Heart right ventricle (tissue), 16 donors: ENCODE results near the gene NANP. TPM values are rescaled to one million over a fixed set of nuclear protein-coding genes. Genes with fewer than 3 reads are reported as not detected.

ENCODE experiments used
- ATAC-seq, 8 donors: fragments of 200-7000 bp; cut with Tn5 transposase; one replicate each; pipeline ENCODE4 v1.9.1; 2020; ENCODE audit warnings: mild to moderate bottlenecking in 8 of 8, moderate library complexity in 8 of 8, moderate number of reproducible peaks in 1 of 8
- DNase-seq, 2 donors: peaks; one replicate each; pipeline ENCODE4 v3.0.0-alpha.2; 2020
- H3K27ac ChIP-seq, 10 donors: fragments of 200-600 bp; sonication (generic) in 2 of 10; one replicate each; pipeline versions ENCODE4 v1.5.0 to v1.8.0; 2020 to 2022; ENCODE audit warnings: mild to moderate bottlenecking in 3 of 10
- H3K27me3 ChIP-seq, 7 donors: fragments of 200-600 bp; one replicate each; pipeline ENCODE4 v1.8.0; 2021 to 2022; ENCODE audit warnings: mild to moderate bottlenecking in 2 of 7
- H3K36me3 ChIP-seq, 9 donors: fragments of 200-600 bp; sonication (generic) in 1 of 9; one replicate each; pipeline versions ENCODE4 v1.5.0 to v1.8.0; 2020 to 2022; ENCODE audit warnings: mild to moderate bottlenecking in 2 of 9
- H3K4me1 ChIP-seq, 9 donors: fragments of 200-600 bp; sonication (generic) in 1 of 9; one replicate each; pipeline versions ENCODE4 v1.5.0 to v1.8.0; 2020 to 2022; ENCODE audit warnings: mild to moderate bottlenecking in 4 of 9
- H3K4me3 ChIP-seq, 10 donors: fragments of 200-600 bp; sonication (generic) in 2 of 10; one replicate each; pipeline versions ENCODE4 v1.5.0 to v1.8.0; 2020 to 2022; ENCODE audit warnings: mild to moderate bottlenecking in 7 of 10, moderate library complexity in 2 of 10
- H3K9me3 ChIP-seq, 11 donors: fragments of 200-600 bp in 10 of 11; sonication (generic) in 2 of 11; one replicate each; pipeline versions ENCODE4 v1.5.0 to v1.8.0; 2013 to 2022; ENCODE audit warnings: mild to moderate bottlenecking in 2 of 11, control low read depth in 1 of 11, moderate library complexity in 1 of 11
- WGBS, 2 donors: extraction: QIAGEN DNeasy Blood & Tissue Kit; methylation state at CpG; one replicate each; pipeline ENCODE4 v1.1.7; 2013; ENCODE audit warnings: inconsistent platforms in 1 of 2; 5-methylcytosine and 5-hydroxymethylcytosine counted together
- intact Hi-C, 10 donors: fragments of 100-400 bp; cut with DNase I; formaldehyde crosslinking; loops; one replicate each; pipeline versions ENCODE4 v1.11.1 to v1.14.2; 2022
- polyA plus RNA-seq, 2 donors: library from polyadenylated mRNA; stranded (reverse); fragments of 200-250 nt; gene quantifications; one replicate each; pipeline ENCODE4 v1.2.3, GENCODE V29; 2013
- total RNA-seq, 10 donors: library from RNA; stranded (reverse); fragmentation: NEBNext Ultra II Directional in 3 of 10; extraction: Animal tissue kit (Norgen Biotek cat#: 25700) in 3 of 10; gene quantifications; one replicate each; pipeline versions ENCODE4 v1.2.1 to v1.2.4, GENCODE V29; 2021 to 2023
- TF ChIP-seq, protein P1 (sequence below), 9 donors: fragments of 200-600 bp; sonication (generic) in 2 of 9; IDR thresholded peaks; one replicate each; pipeline versions ENCODE4 v1.5.0 to v1.8.0; 2021 to 2022; ENCODE audit warnings: antibody characterized with exemption in 9 of 9, mild to moderate bottlenecking in 5 of 9, moderate library complexity in 1 of 9
- donor health status: Arrhythmogenic right ventricular cardiomyopathy.
- donor health status: ischemic (EF 13 %, LVEDD 7.1; RV severe dilation, severe dysfunction).
- donor health status: healthy with polysubstance abuse.
- donor health status: DM: no; HTN: yes; CAD: no.
- donor health status: DM: no; HTN: no; CAD: no.
- donor health status: ischemic (EF 25% LVEDD 6.9; RV normal size, moderate dysfunction).
- donor health status: ischemic (EF 25% LVEDD 5.7; RV mildly dilated, moderate dysfunction).
- donor health status: healthy.
- donor health status: DM: yes; HTN: yes; CAD: no.
- donor health status: Ischemic cardiomyopathy.
- donor health status: ischemic (EF 35%, LVEDD 5.7; RV mildly dilated, moderate dysfunction).
- donor health status: nonischemic (EF 11% LVEDD 7.7; RV severe dilation, severe dysfunction).
- donor health status: DM: yes; HTN: yes; CAD: no.
- donor health status: PGD.
- donor health status: ischemic (EF 29% LVEDD 5.4; RV normal size, mild dysfunction).
- donor health status: nonischemic (EF 23%, LVEDD 6.1; RV moderate dilation, normal function).

NANP gene
- total and polyA plus RNA-seq, 12 donors, result 1.7 to 6.2 (median 2.9) TPM

- Histone ChIP-seq H3K36me3 (no peaks in the 10 kb centered on the region), H3K27ac (no peak overlapping the region), H3K4me1 (peaks cover 0 to 23% (median 17%) of the 10 kb centered on the region in 9 donors), H3K27me3 (no peaks in the 10 kb centered on the region), H3K4me3 (no peak overlapping the region), H3K9me3 (peaks cover 0 to 8% (median 0%) of the 10 kb centered on the region in 11 donors)
- ATAC-seq (no peak), DNase-seq (no peak)
- intact Hi-C loops, result loop anchor here in 1 of 10 donors (10.0 kb wide), 1 partner anchor 82 kb away; no protein-coding TSS in a partner anchor
- WGBS, 2 donors, result 83 to 88% methylated on average over 9 of the region's 9 CpGs
- TF ChIP-seq, protein P1, sequence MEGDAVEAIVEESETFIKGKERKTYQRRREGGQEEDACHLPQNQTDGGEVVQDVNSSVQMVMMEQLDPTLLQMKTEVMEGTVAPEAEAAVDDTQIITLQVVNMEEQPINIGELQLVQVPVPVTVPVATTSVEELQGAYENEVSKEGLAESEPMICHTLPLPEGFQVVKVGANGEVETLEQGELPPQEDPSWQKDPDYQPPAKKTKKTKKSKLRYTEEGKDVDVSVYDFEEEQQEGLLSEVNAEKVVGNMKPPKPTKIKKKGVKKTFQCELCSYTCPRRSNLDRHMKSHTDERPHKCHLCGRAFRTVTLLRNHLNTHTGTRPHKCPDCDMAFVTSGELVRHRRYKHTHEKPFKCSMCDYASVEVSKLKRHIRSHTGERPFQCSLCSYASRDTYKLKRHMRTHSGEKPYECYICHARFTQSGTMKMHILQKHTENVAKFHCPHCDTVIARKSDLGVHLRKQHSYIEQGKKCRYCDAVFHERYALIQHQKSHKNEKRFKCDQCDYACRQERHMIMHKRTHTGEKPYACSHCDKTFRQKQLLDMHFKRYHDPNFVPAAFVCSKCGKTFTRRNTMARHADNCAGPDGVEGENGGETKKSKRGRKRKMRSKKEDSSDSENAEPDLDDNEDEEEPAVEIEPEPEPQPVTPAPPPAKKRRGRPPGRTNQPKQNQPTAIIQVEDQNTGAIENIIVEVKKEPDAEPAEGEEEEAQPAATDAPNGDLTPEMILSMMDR (IDR thresholded peaks at IDR 0.05), result no peak
These were observed 3.0 kb upstream of the NANP start for GRCh38 chr20:25626779-25627178.

DNA sequence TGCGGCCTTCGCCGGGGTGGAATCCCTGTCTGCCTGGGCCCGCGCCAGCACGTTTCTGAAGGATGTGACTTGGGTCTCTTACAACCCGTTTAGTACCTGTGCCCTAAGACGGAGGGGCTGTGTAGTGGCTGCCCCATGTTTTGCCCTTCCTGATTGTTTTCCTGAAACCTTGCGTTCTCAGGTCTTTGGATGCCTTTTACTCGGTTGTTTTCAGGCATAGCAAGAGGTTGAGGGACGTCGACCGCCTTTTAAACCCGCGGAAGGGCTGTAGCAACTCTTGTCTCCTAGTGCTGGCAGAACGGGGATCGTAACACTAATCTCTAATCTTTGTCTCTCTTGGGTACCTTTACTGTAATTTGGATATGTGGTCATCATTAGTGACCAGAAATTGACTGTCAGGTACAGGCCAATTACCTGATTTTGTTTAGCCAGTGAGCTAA is 706 bp upstream of the NANP start:
- peaks cover 0 to 8% (median 0%) of the 10 kb centered on the region in 11 donors for H3K9me3 ChIP-seq
- ATAC-seq (no peak), DNase-seq (peak in 1 of 2 donors; percentile 36)
- no peaks in the 10 kb centered on the region for H3K27me3 ChIP-seq
- peak overlapping the region; percentile 62 to 97 (median 90) for H3K27ac ChIP-seq
- peaks cover 0 to 24% (median 17%) of the 10 kb centered on the region in 9 donors for H3K4me1 ChIP-seq
- 39 to 43% methylated on average over 17 of the region's 17 CpGs for WGBS, 2 donors
- TF ChIP-seq, protein P1 (IDR thresholded peaks at IDR 0.05), result no peak
- intact Hi-C loops, result loop anchor here in 5 of 10 donors (5.0 to 10.0 kb wide), 3 partner anchors 73 to 87 kb away; partner anchors contain the start of gene ZNF337 (in 3 of the 5)
- no peaks in the 10 kb centered on the region for H3K36me3 ChIP-seq
- peak overlapping the region; percentile 87 to 98 (median 92) for H3K4me3 ChIP-seq

- H3K9me3 ChIP-seq, result peaks cover 0 to 8% (median 0%) of the 10 kb centered on the region in 11 donors
- H3K4me1 ChIP-seq, result peaks cover 0 to 26% (median 17%) of the 10 kb centered on the region in 9 donors
- H3K4me3 ChIP-seq, result peak overlapping the region; percentile 87 to 98 (median 92)
- peak; percentile 22 to 47 for DNase-seq
- ATAC-seq, result peak in 7 of 8 donors; percentile 39 to 62 (median 44)
- intact Hi-C loops, result loop anchor here in 5 of 10 donors (5.0 to 10.0 kb wide), 3 partner anchors 74 to 86 kb away; partner anchors contain the start of gene ZNF337 (in 3 of the 5)
- peak overlapping the region; percentile 62 to 97 (median 90) for H3K27ac ChIP-seq
- no peaks in the 10 kb centered on the region for H3K36me3 ChIP-seq
- WGBS, 2 donors, result 0 to 1% methylated on average over 45 of the region's 45 CpGs
- no peaks in the 10 kb centered on the region for H3K27me3 ChIP-seq
- TF ChIP-seq, protein P1 (IDR thresholded peaks at IDR 0.05), result no peak
These were observed 534 bp downstream of the NANP start for GRCh38 chr20:25623225-25623735.

GRCh38 chr20:25622450-25623224 is 1.2 kb downstream of the NANP start:
- peaks cover 0 to 3% (median 0%) of the 10 kb centered on the region in 11 donors for H3K9me3 ChIP-seq
- peaks cover 0 to 26% (median 17%) of the 10 kb centered on the region in 9 donors for H3K4me1 ChIP-seq
- H3K27me3 ChIP-seq, result no peaks in the 10 kb centered on the region
- peak in 1 of 8 donors; percentile 33 for ATAC-seq
- WGBS, 2 donors, result 32 to 36% methylated on average over 17 of the region's 17 CpGs
- H3K4me3 ChIP-seq, result peak overlapping the region; percentile 87 to 98 (median 92)
- TF ChIP-seq, protein P1 (IDR thresholded peaks at IDR 0.05), result no peak
- intact Hi-C loops, result loop anchor here in 5 of 10 donors (5.0 to 10.0 kb wide), 3 partner anchors 75 to 85 kb away; partner anchors contain the start of gene ZNF337 (in 3 of the 5)
- peak overlapping the region in 8 of 10 donors; percentile 83 to 97 (median 91) for H3K27ac ChIP-seq
- H3K36me3 ChIP-seq, result no peaks in the 10 kb centered on the region
- DNase-seq, result no peak
